HepG2 (cell line): ENCODE results near the gene GGA3. TPM values are rescaled to one million over a fixed set of nuclear protein-coding genes. Genes with fewer than 3 reads are reported as not detected.
A peak's percentile ranks its signal among the peaks of the same experiment; 100 is the strongest.

Source experiments
- ELF1 ChIP-seq: sonication (generic); formaldehyde crosslinking; IDR thresholded peaks from 2 replicates; pipeline ENCODE4 v1.4.0; 2020; ENCODE audit warnings: missing genetic modification reagents
- ESRRA ChIP-seq: sonication (generic); formaldehyde crosslinking; IDR thresholded peaks from 2 replicates; pipeline ENCODE4 v1.5.1; 2020; ENCODE audit warnings: mild to moderate bottlenecking, low read depth, missing genetic modification reagents
- FOXK2 ChIP-seq: fragments of 450-650 bp; IDR thresholded peaks from 2 replicates; pipeline ENCODE4 v1.6.1; 2016
- PAWR ChIP-seq: sonication (generic); formaldehyde crosslinking; IDR thresholded peaks from 2 replicates; pipeline ENCODE4 v1.4.0; 2020; ENCODE audit warnings: missing genetic modification reagents, mild to moderate bottlenecking, borderline replicate concordance
- PBX2 ChIP-seq: IDR thresholded peaks from 2 replicates; pipeline ENCODE4 v1.6.1; 2016; ENCODE audit warnings: control low read depth
- ZBTB7B ChIP-seq: sonication (generic); formaldehyde crosslinking; IDR thresholded peaks from 2 replicates; pipeline ENCODE4 v1.4.0; 2020; ENCODE audit warnings: missing genetic modification reagents
- ZNF224 ChIP-seq: sonication (generic); formaldehyde crosslinking; IDR thresholded peaks from 2 replicates; pipeline ENCODE4 v1.5.0; 2020; ENCODE audit warnings: mild to moderate bottlenecking, missing genetic modification reagents
- ZNF362 ChIP-seq: sonication (generic); formaldehyde crosslinking; IDR thresholded peaks from 2 replicates; pipeline ENCODE4 v1.4.0; 2020; ENCODE audit warnings: missing genetic modification reagents, mild to moderate bottlenecking, borderline replicate concordance
- ZNF407 ChIP-seq: sonication (generic); formaldehyde crosslinking; IDR thresholded peaks from one replicate; pipeline ENCODE4 v1.5.1; 2020; ENCODE audit warnings: mild to moderate bottlenecking, missing genetic modification reagents; ENCODE audit errors: not compliant biosample characterization
- ZNF460 ChIP-seq: sonication (generic); formaldehyde crosslinking; IDR thresholded peaks from 2 replicates; pipeline ENCODE4 v1.5.1; 2020; ENCODE audit warnings: missing genetic modification reagents, mild to moderate bottlenecking, borderline replicate concordance
- ZNF577 ChIP-seq: sonication (generic); formaldehyde crosslinking; IDR thresholded peaks from 2 replicates; pipeline ENCODE4 v1.4.0; 2020; ENCODE audit warnings: mild to moderate bottlenecking, low read depth, missing genetic modification reagents, borderline replicate concordance
- ZNF607 ChIP-seq: sonication (generic); formaldehyde crosslinking; IDR thresholded peaks from 2 replicates; pipeline ENCODE4 v1.5.1; 2020; ENCODE audit warnings: missing genetic modification reagents, mild to moderate bottlenecking, borderline replicate concordance
- ZNF781 ChIP-seq: sonication (generic); formaldehyde crosslinking; IDR thresholded peaks from 2 replicates; pipeline ENCODE4 v1.5.1; 2020; ENCODE audit warnings: borderline replicate concordance, mild to moderate bottlenecking, missing genetic modification reagents; ENCODE audit errors: not compliant biosample characterization
- ZNF83 ChIP-seq: sonication (generic); formaldehyde crosslinking; IDR thresholded peaks from 2 replicates; pipeline ENCODE4 v1.4.0; 2020; ENCODE audit warnings: missing genetic modification reagents, mild to moderate bottlenecking, borderline replicate concordance
- ZNF841 ChIP-seq: sonication (generic); formaldehyde crosslinking; IDR thresholded peaks from 2 replicates; pipeline ENCODE4 v1.8.1; 2023; ENCODE audit warnings: missing genetic modification reagents, borderline replicate concordance
- polyA plus RNA-seq, 8 experiments: library from polyadenylated mRNA; depleted of rRNA in 3 of 8; stranded (reverse) in 7 of 8; unstranded in 1 of 8; fragments of >200 nt; fragmentation: Illumina TruSeq in 4 of 8; extraction: Trizol in 4 of 8; gene quantifications; 2 replicates each; pipeline versions ENCODE4 v1.2.1 to v1.2.3, GENCODE V29; 2011 to 2016; ENCODE audit warnings: low read depth in 4 of 8, missing spikeins in 1 of 8, mixed read lengths in 1 of 8; ENCODE audit not compliant: insufficient read depth in 1 of 8
- total RNA-seq, 5 experiments: library from RNA; depleted of rRNA; stranded (reverse); fragments of >200 nt; fragmentation: Illumina TruSeq; extraction: Trizol; gene quantifications; 2 replicates each; pipeline ENCODE4 v1.2.3, GENCODE V29; 2016; ENCODE audit warnings: low read depth in 1 of 5
- TF ChIP-seq, protein P1 (sequence below): sonication (generic); formaldehyde crosslinking; conservative IDR thresholded peaks from 2 replicates; pipeline ENCODE4 v1.8.0; 2022; ENCODE audit warnings: low read depth, missing genetic modification reagents

The GGA3 gene
- total and polyA plus RNA-seq, 2 of the 13 experiments (the other 11 are each of a cell fraction or from before 2014, with no cell fraction given) = 28.4 to 43.7 TPM

GRCh38 chr17:75261336-75262111 lies at the start of gene GGA3, which contains the start of gene MRPS7 (continued):
- TF ChIP-seq, protein P1, sequence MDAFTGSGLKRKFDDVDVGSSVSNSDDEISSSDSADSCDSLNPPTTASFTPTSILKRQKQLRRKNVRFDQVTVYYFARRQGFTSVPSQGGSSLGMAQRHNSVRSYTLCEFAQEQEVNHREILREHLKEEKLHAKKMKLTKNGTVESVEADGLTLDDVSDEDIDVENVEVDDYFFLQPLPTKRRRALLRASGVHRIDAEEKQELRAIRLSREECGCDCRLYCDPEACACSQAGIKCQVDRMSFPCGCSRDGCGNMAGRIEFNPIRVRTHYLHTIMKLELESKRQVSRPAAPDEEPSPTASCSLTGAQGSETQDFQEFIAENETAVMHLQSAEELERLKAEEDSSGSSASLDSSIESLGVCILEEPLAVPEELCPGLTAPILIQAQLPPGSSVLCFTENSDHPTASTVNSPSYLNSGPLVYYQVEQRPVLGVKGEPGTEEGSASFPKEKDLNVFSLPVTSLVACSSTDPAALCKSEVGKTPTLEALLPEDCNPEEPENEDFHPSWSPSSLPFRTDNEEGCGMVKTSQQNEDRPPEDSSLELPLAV (CRISPR knock-in tag) = no peak
- TF ChIP-seq ZNF362 (CRISPR knock-in tag) (no peak; the same call in 1 of the 2 replicates), ZNF577 (CRISPR knock-in tag) (peak; percentile 41; the same call in 1 of the 2 replicates), ZNF83 (0 out of 2 replicates have a peak, but pooled peaks have one; percentile 41), PAWR (no peak), ZNF460 (no peak; the same call in 1 of the 2 replicates), FOXK2 (no peak; the same call in 1 of the 2 replicates), ELF1 (peak; percentile 82), ZNF841 (CRISPR knock-in tag) (no peak; the same call in 1 of the 2 replicates), ZNF607 (CRISPR knock-in tag) (peak; percentile 95), ZNF224 (CRISPR knock-in tag) (peak; percentile 98; the same call in 1 of the 2 replicates), ZBTB7B (CRISPR knock-in tag) (no peak), ZNF407 (CRISPR knock-in tag) (peak; percentile 93), PBX2 (CRISPR knock-in tag) (no peak), ESRRA (CRISPR knock-in tag) (peak; percentile 64), ZNF781 (peak; percentile 77)
